Stomach (tissue), 9 donors: Measurements from ENCODE around the gene TTC4. TPM values are rescaled to one million over a fixed set of nuclear protein-coding genes. Genes with fewer than 3 reads are reported as not detected.

Source experiments
- DNase-seq, 2 donors: peaks; one replicate each; pipeline versions ENCODE4 v3.0.0 to v3.0.0-alpha.2; 2013 to 2019
- H3K27ac ChIP-seq, 5 donors: fragments of 200-600 bp in 4 of 5; sonication (generic) in 4 of 5; one replicate each; pipeline ENCODE4 v1.5.1; 2013 to 2019; ENCODE audit warnings: mild to moderate bottlenecking in 1 of 5, moderate library complexity in 1 of 5
- H3K27me3 ChIP-seq, 3 donors: fragments of 200-600 bp; sonication (generic); one replicate each; pipeline ENCODE4 v1.5.1; 2017 to 2019; ENCODE audit warnings: mixed run types in 1 of 3
- H3K36me3 ChIP-seq, 4 donors: fragments of 200-600 bp; sonication (generic); 1 replicate in 3 of 4; 2 replicates in 1 of 4; pipeline ENCODE4 v1.5.1; 2016 to 2019
- H3K4me1 ChIP-seq, 4 donors: fragments of 200-600 bp; sonication (generic); one replicate each; pipeline ENCODE4 v1.5.1; 2016 to 2019
- H3K4me3 ChIP-seq, 4 donors: fragments of 200-600 bp; sonication (generic) in 3 of 4; one replicate each; pipeline ENCODE4 v1.5.1; 2016 to 2019; ENCODE audit warnings: mild to moderate bottlenecking in 1 of 4
- H3K9me3 ChIP-seq, 4 donors: fragments of 200-600 bp; sonication (generic); one replicate each; pipeline ENCODE4 v1.5.1; 2016 to 2019
- EP300 ChIP-seq: sonication (generic); formaldehyde crosslinking; IDR thresholded peaks from one replicate; pipeline ENCODE4 v1.6.1; 2017; ENCODE audit warnings: antibody characterized with exemption
- POLR2A ChIP-seq, 4 donors: fragments of 450-650 bp; IDR thresholded peaks; one replicate each; pipeline ENCODE4 v1.6.1; 2016; ENCODE audit warnings: antibody characterized with exemption in 4 of 4, control low read depth in 2 of 4, mild to moderate bottlenecking in 1 of 4, moderate library complexity in 1 of 4
- POLR2AphosphoS5 ChIP-seq, 3 donors: sonication (generic); formaldehyde crosslinking; IDR thresholded peaks; one replicate each; pipeline ENCODE4 v1.6.1; 2016; ENCODE audit warnings: antibody characterized with exemption in 3 of 3
- WGBS, 5 donors: extraction: QIAGEN DNeasy Blood & Tissue Kit in 3 of 5; methylation state at CpG; one replicate each; pipeline versions ENCODE4 v1.1.5 to v1.1.7; 2013 to 2018; 5-methylcytosine and 5-hydroxymethylcytosine counted together
- intact Hi-C: fragments of 100-400 bp; cut with DNase I; formaldehyde crosslinking; loops from one replicate; pipeline ENCODE4 v1.15.1; 2023; ENCODE audit warnings: low total_unique reads
- polyA plus RNA-seq, 3 donors: library from polyadenylated mRNA; stranded (reverse); fragments of 200-250 nt; gene quantifications; one replicate each; pipeline ENCODE4 v1.2.3, GENCODE V29; 2013
- total RNA-seq, 5 donors: library from RNA; depleted of rRNA; stranded (reverse); fragments of >200 nt; gene quantifications; one replicate each; pipeline versions ENCODE4 v1.1.0 to v1.2.3, GENCODE V29; 2014 to 2016
- TF ChIP-seq, protein P1 (sequence below), 7 experiments: fragments of 450-650 bp in 4 of 7; fragments of 200-600 bp in 3 of 7; sonication (generic) in 3 of 7; IDR thresholded peaks; one replicate each; pipeline ENCODE4 v1.5.1; 2016 to 2019; ENCODE audit warnings: antibody characterized with exemption in 7 of 7, control low read depth in 2 of 7, mild to moderate bottlenecking in 1 of 7
- donor health status: healthy with polysubstance abuse.
- donor health status: Bipolar disorder and iron deficiency.
- donor health status: healthy.

Gene TTC4
- total and polyA plus RNA-seq, 8 donors: 1.4 to 66.1 (median 13.4) TPM

DNA sequence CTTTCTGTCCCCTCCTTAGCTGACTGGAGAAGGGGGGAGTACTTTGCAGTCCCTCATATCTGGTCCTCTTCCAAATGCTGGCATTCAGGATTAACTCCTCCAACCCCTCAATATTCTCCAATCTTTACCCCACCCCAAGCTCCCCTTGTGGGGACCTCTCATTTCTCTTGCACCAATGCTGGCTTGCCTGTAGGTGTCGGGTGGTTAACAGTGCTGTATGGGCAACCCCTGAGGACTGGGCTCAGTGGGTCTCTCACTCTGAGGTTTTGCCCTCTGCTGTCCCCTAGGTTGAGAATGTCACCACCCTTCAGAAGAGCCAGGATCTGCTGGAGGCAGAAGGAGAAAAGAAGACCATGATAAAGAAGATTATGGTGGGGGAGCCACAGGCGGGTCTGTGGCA, 47.1 kb upstream of the TTC4 start:
- TF ChIP-seq, protein P1, sequence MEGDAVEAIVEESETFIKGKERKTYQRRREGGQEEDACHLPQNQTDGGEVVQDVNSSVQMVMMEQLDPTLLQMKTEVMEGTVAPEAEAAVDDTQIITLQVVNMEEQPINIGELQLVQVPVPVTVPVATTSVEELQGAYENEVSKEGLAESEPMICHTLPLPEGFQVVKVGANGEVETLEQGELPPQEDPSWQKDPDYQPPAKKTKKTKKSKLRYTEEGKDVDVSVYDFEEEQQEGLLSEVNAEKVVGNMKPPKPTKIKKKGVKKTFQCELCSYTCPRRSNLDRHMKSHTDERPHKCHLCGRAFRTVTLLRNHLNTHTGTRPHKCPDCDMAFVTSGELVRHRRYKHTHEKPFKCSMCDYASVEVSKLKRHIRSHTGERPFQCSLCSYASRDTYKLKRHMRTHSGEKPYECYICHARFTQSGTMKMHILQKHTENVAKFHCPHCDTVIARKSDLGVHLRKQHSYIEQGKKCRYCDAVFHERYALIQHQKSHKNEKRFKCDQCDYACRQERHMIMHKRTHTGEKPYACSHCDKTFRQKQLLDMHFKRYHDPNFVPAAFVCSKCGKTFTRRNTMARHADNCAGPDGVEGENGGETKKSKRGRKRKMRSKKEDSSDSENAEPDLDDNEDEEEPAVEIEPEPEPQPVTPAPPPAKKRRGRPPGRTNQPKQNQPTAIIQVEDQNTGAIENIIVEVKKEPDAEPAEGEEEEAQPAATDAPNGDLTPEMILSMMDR (IDR thresholded peaks at IDR 0.05): no peak
- TF ChIP-seq EP300: no peak
- TF ChIP-seq POLR2AphosphoS5 (IDR thresholded peaks at IDR 0.05): no peak
- no peak for TF ChIP-seq POLR2A (IDR thresholded peaks at IDR 0.05)
- intact Hi-C loops: no loop called here
- H3K36me3 ChIP-seq: peaks cover 0 to 13% (median 0%) of the 10 kb centered on the region in 4 donors
- DNase-seq: no peak
- H3K27me3 ChIP-seq: no peaks in the 10 kb centered on the region
- no peaks in the 10 kb centered on the region for H3K4me1 ChIP-seq
- H3K27ac ChIP-seq: no peak overlapping the region
- H3K9me3 ChIP-seq: no peaks in the 10 kb centered on the region
- WGBS, 5 donors: 82 to 93% (median 89%) methylated on average over 2 of the region's 2 CpGs
- H3K4me3 ChIP-seq: no peak overlapping the region

- TF ChIP-seq POLR2AphosphoS5 (IDR thresholded peaks at IDR 0.05): no peak
- TF ChIP-seq, protein P1 (IDR thresholded peaks at IDR 0.05): peak in 5 of 7 experiments; percentile 57 to 96 (median 84)
- TF ChIP-seq POLR2A (IDR thresholded peaks at IDR 0.05): no peak
- no peak for TF ChIP-seq EP300
- H3K4me1 ChIP-seq: no peaks in the 10 kb centered on the region
- H3K27me3 ChIP-seq: no peaks in the 10 kb centered on the region
- WGBS, 5 donors: 51 to 66% (median 62%) methylated on average over 6 of the region's 6 CpGs
- no peaks in the 10 kb centered on the region for H3K9me3 ChIP-seq
- H3K27ac ChIP-seq: no peak overlapping the region
- intact Hi-C loops: loop anchor here (5.0 kb wide), 1 partner anchor 140 kb away; no protein-coding TSS in a partner anchor
- peak; percentile 58 to 66 for DNase-seq
- no peak overlapping the region for H3K4me3 ChIP-seq
- H3K36me3 ChIP-seq: peaks cover 0 to 17% (median 0%) of the 10 kb centered on the region in 4 donors
These were observed 43.6 kb upstream of the TTC4 start for GRCh38 chr1:54671985-54672608.

GRCh38 chr1:54678776-54679643, 36.7 kb upstream of the TTC4 start:
- no peak overlapping the region for H3K4me3 ChIP-seq
- intact Hi-C loops: no loop called here
- DNase-seq: no peak
- no peaks in the 10 kb centered on the region for H3K4me1 ChIP-seq
- WGBS, 5 donors: 74 to 83% (median 77%) methylated on average over 10 to 17 of the region's 17 CpGs
- no peak overlapping the region for H3K27ac ChIP-seq
- H3K36me3 ChIP-seq: peaks cover 0 to 39% (median 0%) of the 10 kb centered on the region in 4 donors
- H3K27me3 ChIP-seq: no peaks in the 10 kb centered on the region
- H3K9me3 ChIP-seq: no peaks in the 10 kb centered on the region
- TF ChIP-seq, protein P1 (IDR thresholded peaks at IDR 0.05): no peak
- TF ChIP-seq POLR2AphosphoS5 (IDR thresholded peaks at IDR 0.05) (no peak), POLR2A (IDR thresholded peaks at IDR 0.05) (no peak), EP300 (no peak)

DNA sequence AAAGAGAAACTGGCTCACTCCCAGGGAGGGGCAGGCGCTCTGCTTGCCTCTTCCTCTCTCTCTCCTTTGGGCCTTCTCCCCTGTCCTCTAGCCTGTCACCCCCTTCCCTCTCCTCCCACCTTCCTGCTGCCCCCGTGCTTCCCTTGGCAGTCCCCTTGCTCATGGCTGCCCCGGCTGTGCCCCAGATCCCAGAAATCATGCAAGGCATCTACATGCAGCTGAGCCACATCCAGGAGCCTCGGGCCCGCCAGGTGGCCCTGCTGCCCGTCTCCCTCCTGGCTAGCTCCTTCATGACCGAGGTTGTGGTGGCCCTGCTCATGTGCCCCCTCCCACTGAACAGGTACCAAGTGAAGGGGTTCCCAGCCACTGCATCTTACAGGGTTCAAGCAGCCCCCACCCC, 36.0 kb upstream of the TTC4 start:
- Histone ChIP-seq H3K27ac (no peak overlapping the region), H3K27me3 (no peaks in the 10 kb centered on the region), H3K36me3 (peaks cover 0 to 32% (median 0%) of the 10 kb centered on the region in 4 donors), H3K4me3 (no peak overlapping the region), H3K4me1 (no peaks in the 10 kb centered on the region), H3K9me3 (no peaks in the 10 kb centered on the region)
- 78 to 91% (median 86%) methylated on average over 6 to 7 of the region's 7 CpGs for WGBS, 5 donors
- intact Hi-C loops: no loop called here
- TF ChIP-seq POLR2AphosphoS5 (IDR thresholded peaks at IDR 0.05): no peak
- TF ChIP-seq POLR2A (IDR thresholded peaks at IDR 0.05): no peak
- TF ChIP-seq EP300: no peak
- TF ChIP-seq, protein P1 (IDR thresholded peaks at IDR 0.05): no peak
- DNase-seq: no peak
